Germinal center (tissue), 1 donor: ENCODE measurements around the gene NPIPB4.
"Not testable (repeated sequence)": the region's sequence is repeated elsewhere in the genome, so short reads cannot be mapped to it uniquely, and the experiment has no call there.

Source experiments
- DNase-seq: peaks from one replicate; pipeline ENCODE4 v3.0.0; 2012; ENCODE audit warnings: mixed read lengths, low spot score

NPIPB4 gene

DNA sequence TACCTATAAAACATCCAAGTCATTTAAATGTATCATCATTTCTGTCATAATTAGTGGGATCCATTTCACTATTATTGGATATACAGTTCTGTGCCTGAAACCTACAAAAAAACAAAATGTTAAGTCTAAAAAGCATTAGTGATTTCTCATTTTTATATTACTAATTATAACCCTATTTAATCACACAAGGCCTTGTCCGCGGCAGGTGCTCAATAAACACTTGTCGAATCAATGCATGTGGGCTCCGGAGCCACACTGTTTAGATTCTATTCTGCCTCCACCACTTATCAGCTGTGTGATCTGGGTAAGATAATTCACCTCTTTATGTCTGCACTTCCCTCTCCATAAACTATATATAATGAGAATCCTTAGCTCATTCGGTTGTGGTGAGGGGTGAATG lies at the start of gene NPIPB4:
TSS of gene NPIPB4 (minus strand) at position 101 of the 400 bp plus-strand sequence. CDS start 378 bp downstream, outside the sequence.
- not testable (repeated sequence) for DNase-seq

- DNase-seq = not testable (repeated sequence)
Measured at GRCh38 chr16:21898998-21899397, 41.4 kb upstream of the NPIPB4 start.

DNA sequence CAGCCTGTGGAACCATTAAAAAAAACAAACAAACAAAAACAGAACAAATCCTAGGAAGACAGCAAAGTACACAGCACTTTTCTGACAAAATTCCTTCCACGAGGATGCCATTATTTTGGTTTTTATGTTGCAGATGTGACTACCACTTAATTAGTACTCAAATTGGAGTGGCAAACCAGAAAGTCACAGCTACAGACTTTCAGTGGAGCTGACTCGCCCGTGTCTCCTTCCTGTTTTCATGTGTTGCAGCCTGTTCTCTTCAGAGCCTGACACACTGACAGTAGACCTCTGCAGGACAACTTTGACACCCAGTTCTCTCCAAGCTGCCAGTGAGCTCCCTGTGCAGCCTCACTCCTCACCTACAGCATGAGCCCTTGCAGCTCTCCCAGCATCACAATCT lies 24.4 kb upstream of the NPIPB4 start:
- not testable (repeated sequence) for DNase-seq

GRCh38 chr16:21837186-21837585 lies 20.4 kb downstream of the NPIPB4 start:
- DNase-seq = not testable (repeated sequence)

DNA sequence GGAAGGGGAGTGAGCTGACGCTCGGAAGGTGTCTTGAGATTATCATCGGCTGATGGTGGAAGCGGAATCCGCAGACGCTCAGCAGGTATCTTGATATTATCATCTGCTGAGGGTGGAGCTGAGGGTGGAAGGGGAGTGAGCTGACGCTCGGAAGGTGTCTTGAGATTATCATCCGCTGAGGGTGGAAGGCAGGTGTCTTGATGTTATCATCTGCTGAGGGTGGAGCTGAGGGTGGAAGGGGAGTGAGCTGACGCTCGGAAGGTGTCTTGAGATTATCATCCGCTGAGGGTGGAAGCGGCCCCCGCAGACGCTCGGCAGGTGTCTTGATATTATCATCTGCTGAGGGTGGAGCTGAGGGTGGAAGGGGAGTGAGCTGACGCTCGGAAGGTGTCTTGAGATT lies 21.2 kb downstream of the NPIPB4 start:
- DNase-seq = not testable (repeated sequence)

GRCh38 chr16:21835747-21836146 lies 21.8 kb downstream of the NPIPB4 start:
- not testable (repeated sequence) for DNase-seq

GRCh38 chr16:21834211-21834610 lies 23.3 kb downstream of the NPIPB4 start:
- not testable (repeated sequence) for DNase-seq

- not testable (repeated sequence) for DNase-seq
Measured at GRCh38 chr16:21829929-21830328, 27.6 kb downstream of the NPIPB4 start.

GRCh38 chr16:21826067-21826706 lies 31.4 kb downstream of the NPIPB4 start:
- not testable (repeated sequence) for DNase-seq

DNA sequence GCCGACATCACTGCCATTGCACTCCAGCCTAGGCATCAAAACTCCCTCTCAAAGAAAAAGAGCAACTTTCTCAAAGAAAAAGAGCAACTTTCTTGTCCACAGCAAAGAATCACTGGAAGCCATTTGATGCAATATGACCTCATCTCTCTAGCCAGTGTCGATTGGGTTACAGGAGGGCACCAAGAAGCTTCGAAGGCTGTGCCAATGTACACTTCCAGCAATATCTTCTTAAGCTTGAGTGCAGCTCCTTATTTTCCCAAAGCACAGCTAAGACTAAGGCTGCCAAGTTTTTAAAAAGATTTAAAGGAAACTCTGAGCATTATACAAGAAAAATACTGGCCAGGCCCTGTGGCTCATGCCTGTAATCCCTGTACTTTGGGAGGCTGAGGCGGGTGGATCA lies 32.0 kb downstream of the NPIPB4 start:
- DNase-seq = not testable (repeated sequence)

DNA sequence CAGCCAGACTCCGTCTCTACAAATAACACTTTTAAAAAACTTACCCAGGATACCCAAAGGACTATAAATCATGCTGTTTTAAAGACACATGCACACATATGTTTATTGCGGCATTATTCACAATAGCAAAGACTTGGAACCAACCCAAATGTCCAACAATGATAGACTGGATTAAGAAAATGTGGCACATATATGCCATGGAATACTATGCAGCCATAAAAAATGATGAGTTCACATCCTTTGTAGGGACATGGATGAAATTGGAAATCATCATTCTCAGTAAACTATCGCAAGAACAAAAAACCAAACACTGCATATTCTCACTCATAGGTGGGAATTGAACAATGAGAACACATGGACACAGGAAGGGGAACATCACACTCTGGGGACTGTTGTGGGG lies 34.3 kb downstream of the NPIPB4 start:
- DNase-seq = not testable (repeated sequence)

DNA sequence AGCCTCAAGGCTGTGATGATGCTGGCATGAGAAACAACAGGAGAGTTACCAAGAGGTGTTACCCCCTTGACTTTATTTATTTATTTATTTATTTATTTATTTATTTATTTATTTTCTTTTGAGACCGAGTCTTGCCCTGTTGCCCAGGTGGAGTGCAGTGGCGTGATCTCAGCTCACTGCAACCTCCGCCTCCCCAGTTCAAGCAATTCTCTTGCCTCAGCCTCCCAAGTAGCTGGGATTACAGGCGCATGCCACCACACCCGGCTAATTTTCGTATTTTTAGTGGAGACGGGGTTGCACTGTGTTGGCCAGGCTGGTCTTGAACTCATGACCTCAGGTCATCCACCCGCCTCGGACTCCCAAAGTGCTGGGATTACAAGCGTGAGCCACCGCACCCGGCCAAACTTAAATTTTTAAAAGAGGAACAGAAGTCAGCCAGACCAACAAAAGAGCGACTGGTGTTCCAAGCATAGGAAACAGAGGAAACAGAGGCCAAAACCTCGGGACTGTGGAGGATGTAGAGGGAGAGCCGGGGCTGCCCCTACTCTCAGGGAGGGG lies 36.6 kb downstream of the NPIPB4 start:
- DNase-seq = not testable (repeated sequence)

- peak; percentile 25 for DNase-seq
Measured at GRCh38 chr16:21820028-21820907, 37.3 kb downstream of the NPIPB4 start.

GRCh38 chr16:21819617-21820016 lies 37.9 kb downstream of the NPIPB4 start:
- DNase-seq = not testable (repeated sequence)

DNA sequence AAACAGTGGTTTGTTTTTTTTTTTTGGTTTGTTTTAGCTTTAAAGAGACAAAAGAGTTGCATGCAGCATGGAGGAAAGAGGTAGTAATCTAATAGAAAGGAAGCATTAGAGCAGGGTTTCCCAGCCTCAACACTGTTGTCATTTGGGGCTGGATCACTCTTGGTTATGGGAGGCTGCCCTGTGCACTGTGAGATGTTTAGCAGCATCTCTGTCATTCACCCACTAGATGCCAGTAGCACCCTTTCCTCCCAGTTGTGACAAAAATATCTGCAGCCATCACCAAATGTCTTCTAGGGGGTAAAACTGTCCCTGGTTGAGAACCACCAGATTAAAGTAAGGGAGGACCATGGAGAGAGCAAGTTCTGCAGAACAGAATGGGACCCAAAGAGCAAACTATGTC lies 40.5 kb downstream of the NPIPB4 start:
- not testable (repeated sequence) for DNase-seq

DNA sequence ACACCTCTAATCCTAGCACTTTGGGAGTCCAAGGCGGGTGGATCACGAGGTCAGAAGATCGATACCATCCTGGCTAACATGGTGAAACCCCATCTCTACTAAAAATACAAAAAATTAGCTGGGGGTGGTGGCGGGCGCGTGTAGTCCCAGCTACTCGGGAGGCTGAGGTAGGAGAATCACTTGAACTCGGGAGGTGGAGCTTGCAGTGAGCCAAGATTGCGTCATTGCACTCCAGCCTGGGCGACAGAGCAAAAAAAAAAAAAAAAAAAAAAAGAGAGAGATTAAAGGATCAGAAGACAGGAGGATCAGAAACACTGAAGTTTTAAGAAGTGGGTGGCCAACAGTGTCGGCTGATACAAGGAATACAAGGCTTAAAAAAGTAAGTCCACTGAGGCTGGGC lies 41.9 kb downstream of the NPIPB4 start:
- DNase-seq = not testable (repeated sequence)

- DNase-seq = not testable (repeated sequence)
Measured at GRCh38 chr16:21802375-21802663, 55.2 kb downstream of the NPIPB4 start.

- not testable (repeated sequence) for DNase-seq
Measured at GRCh38 chr16:21801538-21802374, 55.8 kb downstream of the NPIPB4 start.

- DNase-seq = not testable (repeated sequence)
Measured at GRCh38 chr16:21798601-21799000, 59.0 kb downstream of the NPIPB4 start.

- not testable (repeated sequence) for DNase-seq
Measured at GRCh38 chr16:21793310-21793709, 64.2 kb downstream of the NPIPB4 start.

DNA sequence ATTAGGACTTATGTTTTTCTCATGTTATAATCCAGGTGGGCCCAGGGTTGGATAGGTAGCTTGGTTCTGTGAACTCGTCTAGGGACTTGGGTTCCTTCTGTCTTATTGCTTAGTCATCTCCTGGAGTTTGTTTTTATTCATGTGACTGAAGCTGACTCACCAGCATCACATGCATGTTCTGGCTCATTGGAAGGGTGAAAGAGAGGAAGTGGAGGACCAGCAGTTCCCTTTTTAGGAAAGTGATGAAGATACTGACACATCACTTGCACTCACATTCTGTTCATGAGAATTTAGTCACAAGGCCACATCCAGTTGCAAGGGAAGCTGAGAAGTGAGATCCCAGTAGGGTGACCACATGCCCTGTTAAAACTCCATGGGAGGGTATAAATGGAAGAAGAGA lies 67.0 kb downstream of the NPIPB4 start:
- DNase-seq = not testable (repeated sequence)
